Erythroblast (primary cell): ENCODE measurements around the gene PLEKHA5.

Source experiments
- GATA1 ChIP-seq: IDR thresholded peaks from 2 replicates; pipeline ENCODE4 v1.6.1; 2011; ENCODE audit warnings: low read depth, mild to moderate bottlenecking, control low read depth, low read length, moderate library complexity
- POLR2A ChIP-seq: IDR thresholded peaks from 2 replicates; pipeline ENCODE4 v1.6.1; 2011; ENCODE audit warnings: mild to moderate bottlenecking, low read length

- no peak for TF ChIP-seq POLR2A
- TF ChIP-seq GATA1, result no peak
Measured at GRCh38 chr12:19107750-19108149, 21.8 kb upstream of the PLEKHA5 start.
